ENCODE data around the gene KAZN.

DNA sequence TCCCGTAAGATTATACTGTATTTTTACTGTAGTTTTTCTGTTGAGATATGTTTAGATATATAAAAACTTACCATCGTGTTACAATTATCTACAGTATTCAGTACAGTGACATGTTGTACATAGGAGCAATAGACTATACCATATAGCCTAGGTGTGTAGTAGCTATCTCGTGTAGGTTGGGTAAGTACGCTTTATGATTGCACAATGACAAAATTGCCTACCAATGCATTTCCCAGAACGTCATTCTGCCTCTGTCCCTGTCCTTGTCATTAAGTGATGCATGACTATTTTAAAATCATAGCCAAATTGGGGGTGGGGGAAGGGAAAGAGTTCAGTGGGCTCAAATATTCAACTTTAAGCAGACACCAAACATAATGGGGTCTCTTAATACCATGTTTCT is 321.3 kb downstream of the KAZN start:
- no peak for TF ChIP-seq CTCF (conservative IDR thresholded peaks at IDR 0.05; ENCODE audit: low read length)
- no peak for TF ChIP-seq EZH2phosphoT487 (IDR thresholded peaks at IDR 0.05; ENCODE audit: borderline replicate concordance)
